Tibial artery (tissue), 4 donors: Measurements from ENCODE around the gene PDGFD.

Experiments
- DNase-seq, 2 donors: peaks; one replicate each; pipeline ENCODE4 v3.0.0-alpha.2; 2019
- H3K27ac ChIP-seq, 2 donors: fragments of 200-600 bp; sonication (generic) in 1 of 2; 1 replicate in 1 of 2; 2 replicates in 1 of 2; pipeline ENCODE4 v1.5.1; 2018 to 2019; ENCODE audit warnings: mild to moderate bottlenecking in 1 of 2
- H3K27me3 ChIP-seq, 2 donors: fragments of 200-600 bp; sonication (generic) in 1 of 2; one replicate each; pipeline versions ENCODE4 v1.5.1 to v1.6.0; 2016 to 2019
- H3K36me3 ChIP-seq, 3 donors: fragments of 200-600 bp; sonication (generic) in 2 of 3; one replicate each; pipeline ENCODE4 v1.5.1; 2016 to 2019; ENCODE audit warnings: mild to moderate bottlenecking in 2 of 3
- H3K4me1 ChIP-seq, 4 donors: fragments of 200-600 bp; sonication (generic) in 2 of 4; 1 replicate in 3 of 4; 2 replicates in 1 of 4; pipeline ENCODE4 v1.5.1; 2016 to 2019
- H3K4me3 ChIP-seq, 2 donors: fragments of 200-600 bp; sonication (generic) in 1 of 2; 1 replicate in 1 of 2; 2 replicates in 1 of 2; pipeline ENCODE4 v1.5.1; 2018 to 2019; ENCODE audit warnings: mild to moderate bottlenecking in 2 of 2
- H3K9me3 ChIP-seq, 3 donors: fragments of 200-600 bp; sonication (generic) in 1 of 3; one replicate each; pipeline ENCODE4 v1.5.1; 2016 to 2019
- intact Hi-C: fragments of 100-400 bp; cut with DNase I; formaldehyde crosslinking; loops from one replicate; pipeline ENCODE4 v1.15.0; 2023; ENCODE audit warnings: low total_unique reads
- TF ChIP-seq, protein P1 (sequence below), 2 experiments: fragments of 200-600 bp in 1 of 2; fragments of 450-650 bp in 1 of 2; IDR thresholded peaks; one replicate each; pipeline ENCODE4 v1.5.1; 2017 to 2019; ENCODE audit warnings: antibody characterized with exemption in 2 of 2, mild to moderate bottlenecking in 1 of 2, moderate library complexity in 1 of 2

PDGFD gene

GRCh38 chr11:103889679-103890078 lies 274.3 kb downstream of the PDGFD start:
- Histone ChIP-seq H3K9me3 (peaks cover 0 to 9% (median 4%) of the 10 kb centered on the region in 3 donors), H3K4me1 (no peaks in the 10 kb centered on the region), H3K27me3 (no peaks in the 10 kb centered on the region), H3K27ac (no peak overlapping the region), H3K4me3 (no peak overlapping the region), H3K36me3 (no peaks in the 10 kb centered on the region)
- DNase-seq = no peak
- intact Hi-C loops = no loop called here
- TF ChIP-seq, protein P1, sequence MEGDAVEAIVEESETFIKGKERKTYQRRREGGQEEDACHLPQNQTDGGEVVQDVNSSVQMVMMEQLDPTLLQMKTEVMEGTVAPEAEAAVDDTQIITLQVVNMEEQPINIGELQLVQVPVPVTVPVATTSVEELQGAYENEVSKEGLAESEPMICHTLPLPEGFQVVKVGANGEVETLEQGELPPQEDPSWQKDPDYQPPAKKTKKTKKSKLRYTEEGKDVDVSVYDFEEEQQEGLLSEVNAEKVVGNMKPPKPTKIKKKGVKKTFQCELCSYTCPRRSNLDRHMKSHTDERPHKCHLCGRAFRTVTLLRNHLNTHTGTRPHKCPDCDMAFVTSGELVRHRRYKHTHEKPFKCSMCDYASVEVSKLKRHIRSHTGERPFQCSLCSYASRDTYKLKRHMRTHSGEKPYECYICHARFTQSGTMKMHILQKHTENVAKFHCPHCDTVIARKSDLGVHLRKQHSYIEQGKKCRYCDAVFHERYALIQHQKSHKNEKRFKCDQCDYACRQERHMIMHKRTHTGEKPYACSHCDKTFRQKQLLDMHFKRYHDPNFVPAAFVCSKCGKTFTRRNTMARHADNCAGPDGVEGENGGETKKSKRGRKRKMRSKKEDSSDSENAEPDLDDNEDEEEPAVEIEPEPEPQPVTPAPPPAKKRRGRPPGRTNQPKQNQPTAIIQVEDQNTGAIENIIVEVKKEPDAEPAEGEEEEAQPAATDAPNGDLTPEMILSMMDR (IDR thresholded peaks at IDR 0.05) = no peak

- intact Hi-C loops = no loop called here
Measured at GRCh38 chr11:103888541-103888951, 275.4 kb downstream of the PDGFD start.

GRCh38 chr11:103887001-103887658 lies 276.8 kb downstream of the PDGFD start:
- intact Hi-C loops = no loop called here
- Histone ChIP-seq H3K9me3 (peaks cover 0 to 9% (median 4%) of the 10 kb centered on the region in 3 donors), H3K4me3 (no peak overlapping the region), H3K36me3 (no peaks in the 10 kb centered on the region), H3K4me1 (peaks cover 0 to under 1% (median 0%) of the 10 kb centered on the region in 4 donors), H3K27ac (no peak overlapping the region), H3K27me3 (no peaks in the 10 kb centered on the region)
- no peak for DNase-seq
- TF ChIP-seq, protein P1 (IDR thresholded peaks at IDR 0.05) = no peak

More at GRCh38 chr11:103888541-103888951, 275.4 kb downstream of the PDGFD start:
- Histone ChIP-seq H3K36me3 (no peaks in the 10 kb centered on the region), H3K4me3 (no peak overlapping the region), H3K27ac (no peak overlapping the region), H3K9me3 (peaks cover 0 to 9% (median 4%) of the 10 kb centered on the region in 3 donors), H3K27me3 (no peaks in the 10 kb centered on the region), H3K4me1 (no peaks in the 10 kb centered on the region)
- TF ChIP-seq, protein P1 (IDR thresholded peaks at IDR 0.05) = no peak
- DNase-seq = no peak

DNA sequence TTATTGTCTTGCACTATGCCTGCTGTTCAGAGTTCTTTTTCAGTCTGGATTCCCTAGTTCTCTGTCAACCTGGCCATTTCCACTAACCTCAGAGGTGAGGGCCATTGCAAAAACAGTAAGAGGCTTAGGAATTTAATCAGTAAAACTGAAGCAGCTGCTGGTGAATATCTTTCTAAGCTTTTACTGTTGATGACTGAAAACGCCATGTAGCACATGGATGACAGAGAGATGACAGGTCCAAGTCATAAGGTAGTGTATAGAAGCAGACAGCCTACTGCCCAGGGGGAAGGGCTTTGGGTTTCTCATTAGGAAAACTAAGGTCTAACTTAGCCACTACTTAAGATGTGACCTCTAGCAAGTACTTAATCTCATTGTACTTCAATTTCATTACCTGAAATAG lies 280.1 kb downstream of the PDGFD start:
- Histone ChIP-seq H3K4me1 (peaks cover 0 to 14% (median 1%) of the 10 kb centered on the region in 4 donors), H3K9me3 (no peaks in the 10 kb centered on the region), H3K36me3 (no peaks in the 10 kb centered on the region), H3K4me3 (no peak overlapping the region), H3K27me3 (no peaks in the 10 kb centered on the region), H3K27ac (no peak overlapping the region)
- DNase-seq = no peak
- intact Hi-C loops = no loop called here
- TF ChIP-seq, protein P1 (IDR thresholded peaks at IDR 0.05) = no peak

DNA sequence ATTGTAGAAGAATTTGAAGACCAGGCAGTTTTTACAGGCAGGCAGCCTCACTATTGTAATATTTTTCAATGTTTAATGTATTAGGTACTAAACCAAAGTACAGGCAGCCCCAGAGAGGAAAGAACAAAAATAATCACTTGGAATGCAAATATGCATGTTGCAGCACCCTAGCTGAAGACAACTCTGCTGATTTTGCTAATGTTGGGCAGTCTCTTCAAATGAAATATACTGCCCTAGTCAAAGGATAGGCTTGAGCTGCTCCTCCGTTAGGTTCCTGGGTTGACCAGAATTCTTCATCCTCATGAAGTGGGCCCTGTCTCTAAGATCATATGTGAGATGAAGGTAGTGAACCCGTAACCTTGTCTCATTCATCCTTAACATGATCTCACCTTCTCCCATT lies 280.7 kb downstream of the PDGFD start:
- intact Hi-C loops = no loop called here
- no peaks in the 10 kb centered on the region for H3K27me3 ChIP-seq
- H3K36me3 ChIP-seq = no peaks in the 10 kb centered on the region
- H3K4me3 ChIP-seq = no peak overlapping the region
- peaks cover 0 to 14% (median 1%) of the 10 kb centered on the region in 4 donors for H3K4me1 ChIP-seq
- DNase-seq = no peak
- H3K9me3 ChIP-seq = no peaks in the 10 kb centered on the region
- no peak overlapping the region for H3K27ac ChIP-seq
- TF ChIP-seq, protein P1 (IDR thresholded peaks at IDR 0.05) = no peak
